Measurements from ENCODE around the gene PVR.

- TF ChIP-seq, protein P1, sequence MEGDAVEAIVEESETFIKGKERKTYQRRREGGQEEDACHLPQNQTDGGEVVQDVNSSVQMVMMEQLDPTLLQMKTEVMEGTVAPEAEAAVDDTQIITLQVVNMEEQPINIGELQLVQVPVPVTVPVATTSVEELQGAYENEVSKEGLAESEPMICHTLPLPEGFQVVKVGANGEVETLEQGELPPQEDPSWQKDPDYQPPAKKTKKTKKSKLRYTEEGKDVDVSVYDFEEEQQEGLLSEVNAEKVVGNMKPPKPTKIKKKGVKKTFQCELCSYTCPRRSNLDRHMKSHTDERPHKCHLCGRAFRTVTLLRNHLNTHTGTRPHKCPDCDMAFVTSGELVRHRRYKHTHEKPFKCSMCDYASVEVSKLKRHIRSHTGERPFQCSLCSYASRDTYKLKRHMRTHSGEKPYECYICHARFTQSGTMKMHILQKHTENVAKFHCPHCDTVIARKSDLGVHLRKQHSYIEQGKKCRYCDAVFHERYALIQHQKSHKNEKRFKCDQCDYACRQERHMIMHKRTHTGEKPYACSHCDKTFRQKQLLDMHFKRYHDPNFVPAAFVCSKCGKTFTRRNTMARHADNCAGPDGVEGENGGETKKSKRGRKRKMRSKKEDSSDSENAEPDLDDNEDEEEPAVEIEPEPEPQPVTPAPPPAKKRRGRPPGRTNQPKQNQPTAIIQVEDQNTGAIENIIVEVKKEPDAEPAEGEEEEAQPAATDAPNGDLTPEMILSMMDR (IDR thresholded peaks at IDR 0.05), result no peak
- no peak for TF ChIP-seq GABPA (IDR thresholded peaks at IDR 0.05; ENCODE audit: low read depth)
- no peak for TF ChIP-seq EZH2phosphoT487 (IDR thresholded peaks at IDR 0.05; ENCODE audit: borderline replicate concordance, low read depth)
- no peak for TF ChIP-seq ELF1 (IDR thresholded peaks at IDR 0.05)
- TF ChIP-seq RAD21 (IDR thresholded peaks at IDR 0.05; ENCODE audit: low read length), result no peak
- TF ChIP-seq FOXM1 (IDR thresholded peaks at IDR 0.05; ENCODE audit: low read depth), result no peak
- TF ChIP-seq, protein P2, sequence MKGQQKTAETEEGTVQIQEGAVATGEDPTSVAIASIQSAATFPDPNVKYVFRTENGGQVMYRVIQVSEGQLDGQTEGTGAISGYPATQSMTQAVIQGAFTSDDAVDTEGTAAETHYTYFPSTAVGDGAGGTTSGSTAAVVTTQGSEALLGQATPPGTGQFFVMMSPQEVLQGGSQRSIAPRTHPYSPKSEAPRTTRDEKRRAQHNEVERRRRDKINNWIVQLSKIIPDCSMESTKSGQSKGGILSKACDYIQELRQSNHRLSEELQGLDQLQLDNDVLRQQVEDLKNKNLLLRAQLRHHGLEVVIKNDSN (IDR thresholded peaks at IDR 0.05; ENCODE audit: borderline replicate concordance, low read depth), result no peak
- no peak for TF ChIP-seq POLR2AphosphoS5 (IDR thresholded peaks at IDR 0.05; ENCODE audit: low read depth, low read length)
- TF ChIP-seq MAX (IDR thresholded peaks at IDR 0.05; ENCODE audit: low read depth), result no peak
- TF ChIP-seq CHD2 (IDR thresholded peaks at IDR 0.05; ENCODE audit: low read length, partially characterized antibody), result no peak
- TF ChIP-seq, protein P3, sequence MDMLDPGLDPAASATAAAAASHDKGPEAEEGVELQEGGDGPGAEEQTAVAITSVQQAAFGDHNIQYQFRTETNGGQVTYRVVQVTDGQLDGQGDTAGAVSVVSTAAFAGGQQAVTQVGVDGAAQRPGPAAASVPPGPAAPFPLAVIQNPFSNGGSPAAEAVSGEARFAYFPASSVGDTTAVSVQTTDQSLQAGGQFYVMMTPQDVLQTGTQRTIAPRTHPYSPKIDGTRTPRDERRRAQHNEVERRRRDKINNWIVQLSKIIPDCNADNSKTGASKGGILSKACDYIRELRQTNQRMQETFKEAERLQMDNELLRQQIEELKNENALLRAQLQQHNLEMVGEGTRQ (IDR thresholded peaks at IDR 0.05; ENCODE audit: borderline replicate concordance, low read depth, low read length), result no peak
Measured at GRCh38 chr19:44668985-44669764, 25.5 kb downstream of the PVR start.

Measured in SK-N-SH (cell line).